Measurements from ENCODE around the gene OGT. TPM values are rescaled to one million over a fixed set of nuclear protein-coding genes. Genes with fewer than 3 reads are reported as not detected.
"Not testable (repeated sequence)": the region's sequence is repeated elsewhere in the genome, so short reads cannot be mapped to it uniquely, and the experiment has no call there.

The OGT gene
- total RNA-seq, 1 experiment from 2014 or later: 130 TPM

DNA sequence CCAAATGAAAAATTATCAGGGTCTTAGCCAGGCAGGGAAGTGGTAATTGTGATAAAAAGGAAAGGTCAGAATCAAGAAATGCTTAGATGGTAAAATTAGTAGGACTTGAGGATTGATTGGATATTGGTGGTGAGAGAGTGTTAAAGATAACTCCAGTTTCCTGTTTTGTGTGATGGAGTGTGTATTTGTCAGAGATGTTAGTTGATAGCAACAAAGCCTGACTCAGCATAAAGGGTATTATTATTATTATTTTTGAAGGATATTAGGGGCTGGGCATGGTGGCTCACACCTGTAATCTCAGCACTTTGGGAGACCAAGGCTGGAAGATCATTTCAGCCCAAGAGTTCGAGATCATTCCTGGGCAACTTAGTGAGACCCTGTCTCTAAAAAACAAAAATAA lies 23.6 kb upstream of the OGT start:
- BruUV-seq (replicated peaks): no TSS peak
- H3K9me3 ChIP-seq (ENCODE audit: low read depth, low read length, poor library complexity, severe bottlenecking): no peaks in the 10 kb centered on the region
- no peak overlapping the region for H3K27ac ChIP-seq (ENCODE audit: low read depth, low read length, poor library complexity, severe bottlenecking)
- ChIA-PET POLR2A (ENCODE audit: low non-redundant PET) (no interaction called here), CTCF (no interaction called here)
- no peak for DNase-seq (ENCODE audit: low spot score)
- intact Hi-C loops (cut with micrococcal nuclease; ENCODE audit: unreplicated experiment): no loop called here
- no peaks in the 10 kb centered on the region for H3K36me3 ChIP-seq (ENCODE audit: insufficient read depth, low read length, poor library complexity, severe bottlenecking)
- H3K4me1 ChIP-seq (ENCODE audit: insufficient read depth, low read length, poor library complexity, severe bottlenecking): no peaks in the 10 kb centered on the region
- H3K4me3 ChIP-seq (ENCODE audit: low read depth, low read length, poor library complexity, severe bottlenecking): no peak overlapping the region
- H3K27me3 ChIP-seq (replicated peaks; ENCODE audit: insufficient read depth, low read depth, low read length, poor library complexity): no peaks in the 10 kb centered on the region
- TF ChIP-seq, protein P1, sequence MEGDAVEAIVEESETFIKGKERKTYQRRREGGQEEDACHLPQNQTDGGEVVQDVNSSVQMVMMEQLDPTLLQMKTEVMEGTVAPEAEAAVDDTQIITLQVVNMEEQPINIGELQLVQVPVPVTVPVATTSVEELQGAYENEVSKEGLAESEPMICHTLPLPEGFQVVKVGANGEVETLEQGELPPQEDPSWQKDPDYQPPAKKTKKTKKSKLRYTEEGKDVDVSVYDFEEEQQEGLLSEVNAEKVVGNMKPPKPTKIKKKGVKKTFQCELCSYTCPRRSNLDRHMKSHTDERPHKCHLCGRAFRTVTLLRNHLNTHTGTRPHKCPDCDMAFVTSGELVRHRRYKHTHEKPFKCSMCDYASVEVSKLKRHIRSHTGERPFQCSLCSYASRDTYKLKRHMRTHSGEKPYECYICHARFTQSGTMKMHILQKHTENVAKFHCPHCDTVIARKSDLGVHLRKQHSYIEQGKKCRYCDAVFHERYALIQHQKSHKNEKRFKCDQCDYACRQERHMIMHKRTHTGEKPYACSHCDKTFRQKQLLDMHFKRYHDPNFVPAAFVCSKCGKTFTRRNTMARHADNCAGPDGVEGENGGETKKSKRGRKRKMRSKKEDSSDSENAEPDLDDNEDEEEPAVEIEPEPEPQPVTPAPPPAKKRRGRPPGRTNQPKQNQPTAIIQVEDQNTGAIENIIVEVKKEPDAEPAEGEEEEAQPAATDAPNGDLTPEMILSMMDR (conservative IDR thresholded peaks at IDR 0.05; ENCODE audit: low read depth, low read length): no peak
- no peak for TF ChIP-seq EZH2 (IDR thresholded peaks at IDR 0.05; ENCODE audit: borderline replicate concordance, low read depth, low read length, poor library complexity, severe bottlenecking)

DNA sequence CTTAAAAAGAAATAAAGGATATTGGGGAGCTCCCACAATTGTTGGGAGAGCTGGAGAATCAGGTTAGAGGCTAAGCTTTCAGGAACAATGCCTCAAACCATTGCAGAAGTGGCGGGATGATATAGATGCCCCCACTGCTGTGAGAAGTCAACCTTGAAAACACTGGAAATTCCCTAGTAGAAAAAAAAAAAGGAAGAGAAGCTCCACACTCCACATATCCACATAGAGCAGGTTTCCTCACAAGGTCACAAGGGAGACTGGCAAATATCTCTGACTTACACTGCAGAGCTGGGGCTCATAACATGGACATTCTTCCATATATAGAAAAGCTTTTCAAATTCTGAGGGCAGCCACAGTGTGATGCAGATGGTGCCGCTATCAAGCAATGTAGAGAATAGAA lies 22.7 kb upstream of the OGT start:
- ChIA-PET CTCF (no interaction called here), POLR2A (ENCODE audit: low non-redundant PET) (no interaction called here)
- Histone ChIP-seq H3K27me3 (replicated peaks; ENCODE audit: insufficient read depth, low read depth, low read length, poor library complexity) (no peaks in the 10 kb centered on the region), H3K27ac (ENCODE audit: low read depth, low read length, poor library complexity, severe bottlenecking) (no peak overlapping the region), H3K4me3 (ENCODE audit: low read depth, low read length, poor library complexity, severe bottlenecking) (no peak overlapping the region), H3K36me3 (ENCODE audit: insufficient read depth, low read length, poor library complexity, severe bottlenecking) (no peaks in the 10 kb centered on the region), H3K9me3 (ENCODE audit: low read depth, low read length, poor library complexity, severe bottlenecking) (no peaks in the 10 kb centered on the region), H3K4me1 (ENCODE audit: insufficient read depth, low read length, poor library complexity, severe bottlenecking) (no peaks in the 10 kb centered on the region)
- no TSS peak for BruUV-seq (replicated peaks)
- intact Hi-C loops (cut with micrococcal nuclease; ENCODE audit: unreplicated experiment): no loop called here
- TF ChIP-seq, protein P1 (conservative IDR thresholded peaks at IDR 0.05; ENCODE audit: low read depth, low read length): no peak
- TF ChIP-seq EZH2 (IDR thresholded peaks at IDR 0.05; ENCODE audit: borderline replicate concordance, low read depth, low read length, poor library complexity, severe bottlenecking): no peak
- no peak for DNase-seq (ENCODE audit: low spot score)

DNA sequence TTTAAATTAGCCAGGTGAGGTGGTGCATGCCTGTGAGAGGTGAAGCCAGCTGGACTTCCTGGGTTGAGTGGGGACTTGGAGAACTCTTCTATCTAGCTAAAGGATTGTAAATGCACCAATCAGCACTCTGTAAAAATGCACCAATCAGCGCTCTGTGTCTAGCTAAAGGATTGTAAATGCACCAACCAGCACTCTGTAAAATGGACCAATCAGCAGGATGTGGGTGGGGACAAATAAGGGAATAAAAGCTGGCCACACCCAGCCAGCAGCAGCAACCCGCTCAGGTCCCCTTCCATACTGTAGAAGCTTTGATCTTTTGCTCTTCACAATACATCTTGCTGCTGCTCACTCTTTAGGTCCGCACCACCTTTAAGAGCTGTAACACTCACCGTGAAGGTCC lies 19.2 kb upstream of the OGT start:
- CTCF ChIA-PET; BruUV-seq (replicated peaks); H3K27me3 ChIP-seq (replicated peaks; ENCODE audit: insufficient read depth, low read depth, low read length, poor library complexity); H3K9me3 ChIP-seq (ENCODE audit: low read depth, low read length, poor library complexity, severe bottlenecking); POLR2A ChIA-PET (ENCODE audit: low non-redundant PET); H3K36me3 ChIP-seq (ENCODE audit: insufficient read depth, low read length, poor library complexity, severe bottlenecking); H3K4me1 ChIP-seq (ENCODE audit: insufficient read depth, low read length, poor library complexity, severe bottlenecking); intact Hi-C loops (cut with micrococcal nuclease; ENCODE audit: unreplicated experiment); H3K27ac ChIP-seq (ENCODE audit: low read depth, low read length, poor library complexity, severe bottlenecking); H3K4me3 ChIP-seq (ENCODE audit: low read depth, low read length, poor library complexity, severe bottlenecking); DNase-seq (ENCODE audit: low spot score): not testable (repeated sequence)

DNA sequence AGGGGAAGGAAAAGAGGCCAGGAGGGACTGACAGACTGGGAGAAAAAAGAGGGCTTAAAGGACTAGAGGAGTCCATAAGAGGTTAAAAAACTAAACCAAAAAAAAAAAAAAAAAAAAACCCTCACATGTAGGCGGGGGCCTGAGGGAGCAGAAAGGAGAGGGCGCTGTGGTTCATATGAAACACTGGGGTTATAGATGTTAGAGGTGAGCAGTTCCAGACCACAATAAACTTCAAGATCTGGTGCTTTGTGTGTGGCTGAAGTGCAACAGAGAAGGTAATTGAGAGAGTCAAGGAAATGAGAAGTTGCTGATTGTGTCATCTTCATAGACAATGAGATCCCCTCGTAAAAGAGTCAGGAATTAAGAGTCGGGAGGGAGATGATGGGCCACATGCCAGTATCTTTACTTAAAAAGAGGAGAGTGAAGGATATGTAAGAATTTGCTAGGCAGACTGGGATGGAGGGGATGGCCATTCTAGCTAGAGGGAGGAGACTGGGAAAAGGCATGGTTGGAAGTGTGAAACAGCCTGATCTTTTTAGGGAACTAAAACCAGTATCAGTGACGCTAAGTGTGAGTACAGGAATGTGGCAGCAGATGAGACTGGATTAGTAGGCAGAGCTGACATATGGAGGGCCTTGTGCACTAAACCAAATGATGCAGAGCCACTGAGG lies 18.4 kb upstream of the OGT start:
- DNase-seq (ENCODE audit: low spot score): peak; percentile 25
- POLR2A ChIA-PET (ENCODE audit: low non-redundant PET): no interaction called here
- no TSS peak for BruUV-seq (replicated peaks)
- Histone ChIP-seq H3K36me3 (ENCODE audit: insufficient read depth, low read length, poor library complexity, severe bottlenecking) (no peaks in the 10 kb centered on the region), H3K4me1 (ENCODE audit: insufficient read depth, low read length, poor library complexity, severe bottlenecking) (no peaks in the 10 kb centered on the region), H3K9me3 (ENCODE audit: low read depth, low read length, poor library complexity, severe bottlenecking) (no peaks in the 10 kb centered on the region), H3K27me3 (replicated peaks; ENCODE audit: insufficient read depth, low read depth, low read length, poor library complexity) (no peaks in the 10 kb centered on the region), H3K27ac (ENCODE audit: low read depth, low read length, poor library complexity, severe bottlenecking) (no peak overlapping the region), H3K4me3 (ENCODE audit: low read depth, low read length, poor library complexity, severe bottlenecking) (no peak overlapping the region)
- CTCF ChIA-PET: no interaction called here
- intact Hi-C loops (cut with micrococcal nuclease; ENCODE audit: unreplicated experiment): no loop called here
- no peak for TF ChIP-seq EZH2 (IDR thresholded peaks at IDR 0.05; ENCODE audit: borderline replicate concordance, low read depth, low read length, poor library complexity, severe bottlenecking)
- TF ChIP-seq, protein P1 (conservative IDR thresholded peaks at IDR 0.05; ENCODE audit: low read depth, low read length): no peak
